ENCODE results near the gene MTSS2. TPM values are rescaled to one million over a fixed set of nuclear protein-coding genes. Genes with fewer than 3 reads are reported as not detected.

MTSS2 gene
- total and polyA plus RNA-seq, 2 of the 8 experiments (the other 6 are each of a cell fraction or from before 2014, with no cell fraction given), result 23.3 to 36.7 TPM

DNA sequence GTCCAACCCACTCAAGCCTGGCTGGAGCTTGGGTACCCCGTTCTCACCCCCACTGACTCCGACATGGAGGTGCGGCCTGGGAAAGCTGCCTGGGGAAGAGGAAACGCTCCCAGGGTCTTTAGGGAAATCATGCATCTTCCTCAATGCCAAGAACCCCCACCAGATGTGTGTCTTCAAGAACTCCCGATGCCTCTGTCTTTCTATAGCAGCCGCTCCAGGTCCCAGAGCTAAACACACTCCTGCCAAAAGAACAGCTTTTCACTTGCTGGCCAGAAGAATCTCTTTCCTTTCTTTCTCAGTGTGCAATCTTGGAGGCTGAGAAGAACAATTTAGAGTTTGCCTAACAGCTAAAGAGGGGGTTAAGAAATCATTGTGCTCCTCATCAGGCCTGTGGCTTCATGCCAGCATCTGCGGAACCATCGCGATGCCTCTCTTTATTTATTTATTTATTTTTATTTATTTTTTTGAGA is 41.1 kb upstream of the MTSS2 start:
- H3K9ac ChIP-seq (replicated peaks in 1 of 4; ENCODE audit: extremely low read depth in 1 of 4, low read depth in 3 of 4, low read length in 3 of 4), result no peak overlapping the region
- H2BK5ac ChIP-seq (ENCODE audit: low read depth, low read length), result no peak overlapping the region
- H4K20me1 ChIP-seq (replicated peaks in 1 of 2; ENCODE audit: control insufficient read depth in 1 of 2, insufficient read depth in 2 of 2, low read length in 2 of 2), result no peaks in the 10 kb centered on the region
- H2BK15ac ChIP-seq (ENCODE audit: low read length), result no peak overlapping the region
- no peak overlapping the region for H2AFZ ChIP-seq (ENCODE audit: low read length)
- no peaks in the 10 kb centered on the region for H3K27me3 ChIP-seq (replicated peaks in 1 of 4; ENCODE audit: control insufficient read depth in 3 of 4, extremely low read depth in 1 of 4, insufficient read depth in 3 of 4, low read length in 3 of 4)
- H2BK12ac ChIP-seq (ENCODE audit: low read depth, low read length), result no peak overlapping the region
- H4K8ac ChIP-seq (ENCODE audit: extremely low read depth, insufficient read depth, low read length), result no peak overlapping the region
- no peak overlapping the region for H3K4me3 ChIP-seq (ENCODE audit: extremely low read depth in 1 of 4, insufficient read depth in 2 of 4, low read depth in 3 of 4, low read length in 4 of 4)
- H3K56ac ChIP-seq (replicated peaks; ENCODE audit: insufficient read length, low read depth, low read length), result no peak overlapping the region
- no peaks in the 10 kb centered on the region for H3K9me3 ChIP-seq (ENCODE audit: insufficient read depth in 2 of 2, low read depth in 1 of 2, low read length in 1 of 2)
- 90% methylated on average over 7 of the region's 9 CpGs; no CpG with 5 or more reads in 1 of the 2 experiments for WGBS, 2 experiments (ENCODE audit: extremely low coverage in 1 of 2, insufficient coverage in 1 of 2, insufficient read length in 1 of 2, insufficient replicate concordance in 2 of 2, low coverage in 1 of 2, low lambda C conversion rate in 2 of 2, missing lambda C conversion rate in 1 of 2)
- FAIRE-seq (no peak), DNase-seq (ENCODE audit: low read depth in 1 of 2, low spot score in 2 of 2) (no peak)
- no peaks in the 10 kb centered on the region for H3K23me2 ChIP-seq (ENCODE audit: low read depth, low read length)
- no peaks in the 10 kb centered on the region; the same call in 1 of the 2 replicates for H3K79me1 ChIP-seq (ENCODE audit: low read depth, low read length)
- H3K4ac ChIP-seq (replicated peaks; ENCODE audit: insufficient read length, low read depth, low read length), result no peak overlapping the region
- no peak overlapping the region for H2AK5ac ChIP-seq (ENCODE audit: low read depth, low read length)
- no peak overlapping the region for H3K18ac ChIP-seq (ENCODE audit: extremely low read depth, low read length)
- H4K5ac ChIP-seq (ENCODE audit: insufficient read length, low read depth, low read length), result no peak overlapping the region
- no peak overlapping the region for H3K14ac ChIP-seq (ENCODE audit: insufficient read length)
- H3K4me1 ChIP-seq (replicated peaks in 1 of 4; ENCODE audit: control insufficient read depth in 3 of 4, insufficient read depth in 4 of 4, low read length in 3 of 4), result peaks cover 0 to 6% (median 2%) of the 10 kb centered on the region in 4 experiments; a peak in 1 of 7 replicates
- no peak for TF ChIP-seq TAF7 (optimal IDR thresholded peaks at IDR 0.05; ENCODE audit: borderline replicate concordance, low read depth, low read length)
- TF ChIP-seq, protein P1, sequence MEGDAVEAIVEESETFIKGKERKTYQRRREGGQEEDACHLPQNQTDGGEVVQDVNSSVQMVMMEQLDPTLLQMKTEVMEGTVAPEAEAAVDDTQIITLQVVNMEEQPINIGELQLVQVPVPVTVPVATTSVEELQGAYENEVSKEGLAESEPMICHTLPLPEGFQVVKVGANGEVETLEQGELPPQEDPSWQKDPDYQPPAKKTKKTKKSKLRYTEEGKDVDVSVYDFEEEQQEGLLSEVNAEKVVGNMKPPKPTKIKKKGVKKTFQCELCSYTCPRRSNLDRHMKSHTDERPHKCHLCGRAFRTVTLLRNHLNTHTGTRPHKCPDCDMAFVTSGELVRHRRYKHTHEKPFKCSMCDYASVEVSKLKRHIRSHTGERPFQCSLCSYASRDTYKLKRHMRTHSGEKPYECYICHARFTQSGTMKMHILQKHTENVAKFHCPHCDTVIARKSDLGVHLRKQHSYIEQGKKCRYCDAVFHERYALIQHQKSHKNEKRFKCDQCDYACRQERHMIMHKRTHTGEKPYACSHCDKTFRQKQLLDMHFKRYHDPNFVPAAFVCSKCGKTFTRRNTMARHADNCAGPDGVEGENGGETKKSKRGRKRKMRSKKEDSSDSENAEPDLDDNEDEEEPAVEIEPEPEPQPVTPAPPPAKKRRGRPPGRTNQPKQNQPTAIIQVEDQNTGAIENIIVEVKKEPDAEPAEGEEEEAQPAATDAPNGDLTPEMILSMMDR (IDR thresholded peaks at IDR 0.05; ENCODE audit: control extremely low read depth in 1 of 3, insufficient read depth in 1 of 3, low read depth in 1 of 3, low read length in 3 of 3), result no peak
- TF ChIP-seq NRF1 (IDR thresholded peaks at IDR 0.05; ENCODE audit: low read depth, low read length), result no peak
- TF ChIP-seq SIN3A (conservative IDR thresholded peaks at IDR 0.05 in 1 of 2, IDR thresholded peaks at IDR 0.05 in 1 of 2; ENCODE audit: low read depth in 1 of 2, low read length in 2 of 2), result no peak
- TF ChIP-seq CTBP2 (IDR thresholded peaks at IDR 0.05; ENCODE audit: borderline replicate concordance, insufficient read depth, insufficient read length, low read length), result no peak
- no peak for TF ChIP-seq SIRT6 (IDR thresholded peaks at IDR 0.05; ENCODE audit: low read length)
- TF ChIP-seq, protein P2, sequence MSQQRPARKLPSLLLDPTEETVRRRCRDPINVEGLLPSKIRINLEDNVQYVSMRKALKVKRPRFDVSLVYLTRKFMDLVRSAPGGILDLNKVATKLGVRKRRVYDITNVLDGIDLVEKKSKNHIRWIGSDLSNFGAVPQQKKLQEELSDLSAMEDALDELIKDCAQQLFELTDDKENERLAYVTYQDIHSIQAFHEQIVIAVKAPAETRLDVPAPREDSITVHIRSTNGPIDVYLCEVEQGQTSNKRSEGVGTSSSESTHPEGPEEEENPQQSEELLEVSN (IDR thresholded peaks at IDR 0.05), result no peak
- TF ChIP-seq RNF2 (IDR thresholded peaks at IDR 0.05; ENCODE audit: borderline replicate concordance, low read depth, low read length, missing control alignments, poor library complexity, severe bottlenecking), result no peak
- H2BK120ac ChIP-seq (replicated peaks; ENCODE audit: low read depth, low read length), result no peak overlapping the region
- no peaks in the 10 kb centered on the region for H3K79me2 ChIP-seq (ENCODE audit: control insufficient read depth in 1 of 2, insufficient read depth in 2 of 2, low read length in 2 of 2)
- no peak overlapping the region for H3K23ac ChIP-seq (ENCODE audit: insufficient read length)
- no peak overlapping the region for H3K4me2 ChIP-seq (ENCODE audit: insufficient read depth in 1 of 2, low read depth in 2 of 2, low read length in 2 of 2)
- ChIA-PET CTCF (ENCODE audit: partially characterized antibody) (interaction anchor here (1.0 to 3.0 kb wide), 4 partner anchors 9 to 39 kb away, joined by 3 to 13 read pairs (median 4); no protein-coding TSS in a partner anchor), POLR2A (ENCODE audit: partially characterized antibody) (interaction anchor here (1.1 to 1.3 kb wide), 2 partner anchors 13 to 39 kb away, joined by 3 to 4 read pairs; no protein-coding TSS in a partner anchor)
- H2BK20ac ChIP-seq (ENCODE audit: low read length), result no peak overlapping the region
- peaks cover 0 to 6% (median 4%) of the 10 kb centered on the region in 4 experiments; a peak in 2 of 8 replicates for H3K36me3 ChIP-seq (ENCODE audit: control insufficient read depth in 2 of 4, insufficient read depth in 4 of 4, low read length in 3 of 4)
- H4K91ac ChIP-seq (replicated peaks; ENCODE audit: insufficient read length, low read length), result no peak overlapping the region
- no peak overlapping the region for H3K27ac ChIP-seq (ENCODE audit: low read depth, low read length)

Data from H1 (cell line).